ENCODE measurements around the gene YTHDF1. TPM values are rescaled to one million over a fixed set of nuclear protein-coding genes. Genes with fewer than 3 reads are reported as not detected.

YTHDF1 gene
- total RNA-seq, 1 donor from 2014 or later, result 59.0 TPM

- no peak overlapping the region for H3K27ac Mint-ChIP-seq (ENCODE audit: unreplicated experiment)
- H3K4me3 Mint-ChIP-seq, result peak overlapping the region; percentile 31
- no peaks in the 10 kb centered on the region for H3K9me3 Mint-ChIP-seq
- H3K4me1 Mint-ChIP-seq, result peaks cover 57% of the 10 kb centered on the region
- no peak for DNase-seq (ENCODE audit: low read depth, low spot score)
- no peaks in the 10 kb centered on the region for H3K36me3 Mint-ChIP-seq (ENCODE audit: low read depth)
- TF ChIP-seq CTCF (conservative IDR thresholded peaks at IDR 0.05), result no peak
- peaks cover 2% of the 10 kb centered on the region for H3K27me3 Mint-ChIP-seq (ENCODE audit: low read depth)
Measured at GRCh38 chr20:63232235-63233060, 16.5 kb upstream of the YTHDF1 start.

GRCh38 chr20:63230800-63231268 is 14.9 kb upstream of the YTHDF1 start:
- peaks cover 43% of the 10 kb centered on the region for H3K4me1 Mint-ChIP-seq
- TF ChIP-seq CTCF (conservative IDR thresholded peaks at IDR 0.05), result peak; percentile 64
- no peaks in the 10 kb centered on the region for H3K27me3 Mint-ChIP-seq (ENCODE audit: low read depth)

GRCh38 chr20:63228806-63229205 is 12.9 kb upstream of the YTHDF1 start:
- no peaks in the 10 kb centered on the region for H3K9me3 Mint-ChIP-seq
- H3K36me3 Mint-ChIP-seq (ENCODE audit: low read depth), result no peaks in the 10 kb centered on the region
- H3K27me3 Mint-ChIP-seq (ENCODE audit: low read depth), result no peaks in the 10 kb centered on the region
- no peak overlapping the region for H3K27ac Mint-ChIP-seq (ENCODE audit: unreplicated experiment)
- H3K4me3 Mint-ChIP-seq, result no peak overlapping the region
- no peak for TF ChIP-seq CTCF (conservative IDR thresholded peaks at IDR 0.05)
- no peak for DNase-seq (ENCODE audit: low read depth, low spot score)
- H3K4me1 Mint-ChIP-seq, result peaks cover 43% of the 10 kb centered on the region

More at GRCh38 chr20:63230800-63231268, 14.9 kb upstream of the YTHDF1 start:
- Mint-ChIP-seq H3K27ac (ENCODE audit: unreplicated experiment) (peak overlapping the region; percentile 90), H3K4me3 (peak overlapping the region; percentile 33), H3K36me3 (ENCODE audit: low read depth) (no peaks in the 10 kb centered on the region), H3K9me3 (no peaks in the 10 kb centered on the region)
- DNase-seq (ENCODE audit: low read depth, low spot score), result peak; percentile 70

GRCh38 chr20:63227260-63227659 is 11.3 kb upstream of the YTHDF1 start:
- Mint-ChIP-seq H3K27me3 (ENCODE audit: low read depth) (peaks cover 2% of the 10 kb centered on the region), H3K4me3 (no peak overlapping the region), H3K36me3 (ENCODE audit: low read depth) (no peaks in the 10 kb centered on the region), H3K9me3 (no peaks in the 10 kb centered on the region), H3K4me1 (peaks cover 46% of the 10 kb centered on the region), H3K27ac (ENCODE audit: unreplicated experiment) (no peak overlapping the region)
- TF ChIP-seq CTCF (conservative IDR thresholded peaks at IDR 0.05), result no peak
- DNase-seq (ENCODE audit: low read depth, low spot score), result no peak

GRCh38 chr20:63226042-63226943 is 10.4 kb upstream of the YTHDF1 start:
- peaks cover 3% of the 10 kb centered on the region for H3K27me3 Mint-ChIP-seq (ENCODE audit: low read depth)
- H3K36me3 Mint-ChIP-seq (ENCODE audit: low read depth), result no peaks in the 10 kb centered on the region
- H3K27ac Mint-ChIP-seq (ENCODE audit: unreplicated experiment), result no peak overlapping the region
- H3K4me3 Mint-ChIP-seq, result no peak overlapping the region
- H3K9me3 Mint-ChIP-seq, result no peaks in the 10 kb centered on the region
- no peak for TF ChIP-seq CTCF (conservative IDR thresholded peaks at IDR 0.05)
- DNase-seq (ENCODE audit: low read depth, low spot score), result no peak
- H3K4me1 Mint-ChIP-seq, result peaks cover 36% of the 10 kb centered on the region

Data from neural crest cell (in vitro differentiated cells).